ENCODE measurements around the gene SPATS1.
"Not testable (repeated sequence)": the region's sequence is repeated elsewhere in the genome, so short reads cannot be mapped to it uniquely, and the experiment has no call there.

SPATS1 gene

GRCh38 chr6:44311304-44311703, 31.1 kb upstream of the SPATS1 start:
- Histone ChIP-seq H3K4me3 (ENCODE audit: low read length, poor library complexity, severe bottlenecking) (peak overlapping the region; percentile 88), H3K9me2 (replicated peaks; ENCODE audit: low read depth, low read length) (no peaks in the 10 kb centered on the region), H3K9ac (ENCODE audit: low read depth, low read length, poor library complexity, severe bottlenecking) (peak overlapping the region; percentile 94), H3K9me3 (ENCODE audit: insufficient read depth, low read depth, low read length) (no peaks in the 10 kb centered on the region), H4K20me1 (ENCODE audit: insufficient read depth, low read length, poor library complexity, severe bottlenecking) (no peaks in the 10 kb centered on the region), H3K79me2 (ENCODE audit: insufficient read depth, low read length) (peaks cover 22% of the 10 kb centered on the region), H3K4me2 (ENCODE audit: low read depth, low read length, poor library complexity, severe bottlenecking) (peak overlapping the region; percentile 91), H3K27me3 (ENCODE audit: insufficient read depth, low read length, poor library complexity, severe bottlenecking) (no peaks in the 10 kb centered on the region), H3K4me1 (ENCODE audit: insufficient read depth, low read length, poor library complexity, severe bottlenecking) (peaks cover 13% of the 10 kb centered on the region), H3F3A (ENCODE audit: low read depth) (no peaks in the 10 kb centered on the region), H3K36me3 (ENCODE audit: insufficient read depth, low read length) (peaks cover 19% of the 10 kb centered on the region; the same call in 1 of the 2 replicates), H2AFZ (ENCODE audit: low read length) (no peak overlapping the region)
- TF ChIP-seq, protein P1, sequence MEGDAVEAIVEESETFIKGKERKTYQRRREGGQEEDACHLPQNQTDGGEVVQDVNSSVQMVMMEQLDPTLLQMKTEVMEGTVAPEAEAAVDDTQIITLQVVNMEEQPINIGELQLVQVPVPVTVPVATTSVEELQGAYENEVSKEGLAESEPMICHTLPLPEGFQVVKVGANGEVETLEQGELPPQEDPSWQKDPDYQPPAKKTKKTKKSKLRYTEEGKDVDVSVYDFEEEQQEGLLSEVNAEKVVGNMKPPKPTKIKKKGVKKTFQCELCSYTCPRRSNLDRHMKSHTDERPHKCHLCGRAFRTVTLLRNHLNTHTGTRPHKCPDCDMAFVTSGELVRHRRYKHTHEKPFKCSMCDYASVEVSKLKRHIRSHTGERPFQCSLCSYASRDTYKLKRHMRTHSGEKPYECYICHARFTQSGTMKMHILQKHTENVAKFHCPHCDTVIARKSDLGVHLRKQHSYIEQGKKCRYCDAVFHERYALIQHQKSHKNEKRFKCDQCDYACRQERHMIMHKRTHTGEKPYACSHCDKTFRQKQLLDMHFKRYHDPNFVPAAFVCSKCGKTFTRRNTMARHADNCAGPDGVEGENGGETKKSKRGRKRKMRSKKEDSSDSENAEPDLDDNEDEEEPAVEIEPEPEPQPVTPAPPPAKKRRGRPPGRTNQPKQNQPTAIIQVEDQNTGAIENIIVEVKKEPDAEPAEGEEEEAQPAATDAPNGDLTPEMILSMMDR (conservative IDR thresholded peaks at IDR 0.05; ENCODE audit: low read length), result no peak
- TF ChIP-seq EZH2phosphoT487 (IDR thresholded peaks at IDR 0.05; ENCODE audit: borderline replicate concordance), result no peak

DNA sequence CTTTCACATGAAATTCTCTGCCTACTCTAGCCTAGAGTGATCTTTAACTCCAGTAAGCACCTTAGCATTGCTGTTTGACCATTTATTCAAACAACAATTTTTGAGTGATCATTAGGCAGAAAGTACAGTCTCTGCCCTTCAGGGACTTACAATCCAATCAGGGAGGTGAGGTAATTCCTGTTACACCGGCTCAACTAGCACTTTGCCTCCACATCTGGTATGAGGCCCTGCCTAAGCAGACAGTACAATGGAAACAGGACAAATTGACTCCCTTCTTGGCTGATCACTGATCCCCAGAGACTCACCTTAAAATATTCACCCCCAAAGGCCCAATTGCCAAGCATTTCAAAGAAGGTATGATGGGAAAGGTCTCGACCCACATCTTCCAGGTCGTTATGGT, 30.7 kb upstream of the SPATS1 start:
- TF ChIP-seq, protein P1 (conservative IDR thresholded peaks at IDR 0.05; ENCODE audit: low read length), result no peak
- TF ChIP-seq EZH2phosphoT487 (IDR thresholded peaks at IDR 0.05; ENCODE audit: borderline replicate concordance), result no peak
- H3K4me3 ChIP-seq (ENCODE audit: low read length, poor library complexity, severe bottlenecking), result peak overlapping the region; percentile 88
- no peaks in the 10 kb centered on the region for H3K27me3 ChIP-seq (ENCODE audit: insufficient read depth, low read length, poor library complexity, severe bottlenecking)

GRCh38 chr6:44312901-44313788, 29.3 kb upstream of the SPATS1 start, which contains the start of gene AARS2:
AARS2 (minus strand) TSS chr6:44313347; CDS start chr6:44313323, 24 bp downstream.
- H3K27me3 ChIP-seq (ENCODE audit: insufficient read depth, low read length, poor library complexity, severe bottlenecking), result no peaks in the 10 kb centered on the region
- peaks cover 19% of the 10 kb centered on the region; the same call in 1 of the 2 replicates for H3K36me3 ChIP-seq (ENCODE audit: insufficient read depth, low read length)
- peak within 1 kb of the TSS; percentile 94 for H3K9ac ChIP-seq (ENCODE audit: low read depth, low read length, poor library complexity, severe bottlenecking)
- peaks cover 22% of the 10 kb centered on the region for H3K79me2 ChIP-seq (ENCODE audit: insufficient read depth, low read length)
- H4K20me1 ChIP-seq (ENCODE audit: insufficient read depth, low read length, poor library complexity, severe bottlenecking), result no peaks in the 10 kb centered on the region
- H3K9me3 ChIP-seq (ENCODE audit: insufficient read depth, low read depth, low read length), result no peaks in the 10 kb centered on the region
- TF ChIP-seq, protein P1 (conservative IDR thresholded peaks at IDR 0.05; ENCODE audit: low read length), result peak; percentile 87
- no peak for TF ChIP-seq EZH2phosphoT487 (IDR thresholded peaks at IDR 0.05; ENCODE audit: borderline replicate concordance)
- no peaks in the 10 kb centered on the region for H3K9me2 ChIP-seq (replicated peaks; ENCODE audit: low read depth, low read length)
- H3F3A ChIP-seq (ENCODE audit: low read depth), result no peaks in the 10 kb centered on the region
- H3K4me2 ChIP-seq (ENCODE audit: low read depth, low read length, poor library complexity, severe bottlenecking), result peak within 1 kb of the TSS; percentile 91
- peak within 1 kb of the TSS; percentile 88 for H3K4me3 ChIP-seq (ENCODE audit: low read length, poor library complexity, severe bottlenecking)
- H2AFZ ChIP-seq (ENCODE audit: low read length), result peak within 1 kb of the TSS; percentile 87
- H3K4me1 ChIP-seq (ENCODE audit: insufficient read depth, low read length, poor library complexity, severe bottlenecking), result peaks cover 13% of the 10 kb centered on the region

More for the DNA sequence above, 30.7 kb upstream of the SPATS1 start:
- Histone ChIP-seq H3K9ac (ENCODE audit: low read depth, low read length, poor library complexity, severe bottlenecking) (peak overlapping the region; percentile 94), H3K4me2 (ENCODE audit: low read depth, low read length, poor library complexity, severe bottlenecking) (peak overlapping the region; percentile 91), H3K36me3 (ENCODE audit: insufficient read depth, low read length) (peaks cover 19% of the 10 kb centered on the region; the same call in 1 of the 2 replicates), H2AFZ (ENCODE audit: low read length) (no peak overlapping the region), H4K20me1 (ENCODE audit: insufficient read depth, low read length, poor library complexity, severe bottlenecking) (no peaks in the 10 kb centered on the region), H3K9me3 (ENCODE audit: insufficient read depth, low read depth, low read length) (no peaks in the 10 kb centered on the region), H3K4me1 (ENCODE audit: insufficient read depth, low read length, poor library complexity, severe bottlenecking) (peaks cover 13% of the 10 kb centered on the region), H3K79me2 (ENCODE audit: insufficient read depth, low read length) (peaks cover 22% of the 10 kb centered on the region), H3K9me2 (replicated peaks; ENCODE audit: low read depth, low read length) (no peaks in the 10 kb centered on the region), H3F3A (ENCODE audit: low read depth) (no peaks in the 10 kb centered on the region)

DNA sequence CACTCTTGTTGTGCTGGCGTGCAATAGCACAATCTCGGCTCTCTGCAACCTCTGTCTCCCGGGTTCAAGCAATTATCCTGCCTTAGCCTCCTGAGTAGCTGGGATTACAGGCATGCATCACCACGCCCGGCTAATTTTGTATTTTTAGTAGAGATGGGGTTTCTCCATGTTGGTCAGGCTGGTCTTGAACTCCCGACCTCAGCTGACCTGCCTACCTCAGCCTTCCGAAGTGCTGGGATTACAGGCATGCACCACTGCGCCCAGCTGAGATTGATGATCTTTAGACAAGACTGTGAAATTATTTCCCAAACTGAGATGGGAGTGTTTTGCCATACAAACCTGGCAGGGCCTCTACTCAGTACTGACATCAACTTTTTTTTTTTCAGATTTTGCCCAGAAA, 27.8 kb upstream of the SPATS1 start:
- peaks cover 15% of the 10 kb centered on the region; the same call in 1 of the 2 replicates for H3K36me3 ChIP-seq (ENCODE audit: insufficient read depth, low read length)
- H3K4me1 ChIP-seq (ENCODE audit: insufficient read depth, low read length, poor library complexity, severe bottlenecking), result peaks cover 13% of the 10 kb centered on the region
- H3K9me3 ChIP-seq (ENCODE audit: insufficient read depth, low read depth, low read length); H3K9ac ChIP-seq (ENCODE audit: low read depth, low read length, poor library complexity, severe bottlenecking); H3K9me2 ChIP-seq (replicated peaks; ENCODE audit: low read depth, low read length); H4K20me1 ChIP-seq (ENCODE audit: insufficient read depth, low read length, poor library complexity, severe bottlenecking); H2AFZ ChIP-seq (ENCODE audit: low read length); H3K4me2 ChIP-seq (ENCODE audit: low read depth, low read length, poor library complexity, severe bottlenecking); H3K4me3 ChIP-seq (ENCODE audit: low read length, poor library complexity, severe bottlenecking); H3F3A ChIP-seq (ENCODE audit: low read depth); H3K27me3 ChIP-seq (ENCODE audit: insufficient read depth, low read length, poor library complexity, severe bottlenecking): not testable (repeated sequence)
- peaks cover 22% of the 10 kb centered on the region for H3K79me2 ChIP-seq (ENCODE audit: insufficient read depth, low read length)

Data from Loucy (cell line).